HG03378 (cell line): ENCODE data around the gene LRRC47.

Experiments
- ATAC-seq: cut with Tn5 transposase; IDR thresholded peaks from one replicate; pipeline ENCODE4 v1.9.1; 2021; ENCODE audit warnings: mild to moderate bottlenecking, moderate library complexity; ENCODE audit not compliant: unreplicated experiment

The LRRC47 gene

DNA sequence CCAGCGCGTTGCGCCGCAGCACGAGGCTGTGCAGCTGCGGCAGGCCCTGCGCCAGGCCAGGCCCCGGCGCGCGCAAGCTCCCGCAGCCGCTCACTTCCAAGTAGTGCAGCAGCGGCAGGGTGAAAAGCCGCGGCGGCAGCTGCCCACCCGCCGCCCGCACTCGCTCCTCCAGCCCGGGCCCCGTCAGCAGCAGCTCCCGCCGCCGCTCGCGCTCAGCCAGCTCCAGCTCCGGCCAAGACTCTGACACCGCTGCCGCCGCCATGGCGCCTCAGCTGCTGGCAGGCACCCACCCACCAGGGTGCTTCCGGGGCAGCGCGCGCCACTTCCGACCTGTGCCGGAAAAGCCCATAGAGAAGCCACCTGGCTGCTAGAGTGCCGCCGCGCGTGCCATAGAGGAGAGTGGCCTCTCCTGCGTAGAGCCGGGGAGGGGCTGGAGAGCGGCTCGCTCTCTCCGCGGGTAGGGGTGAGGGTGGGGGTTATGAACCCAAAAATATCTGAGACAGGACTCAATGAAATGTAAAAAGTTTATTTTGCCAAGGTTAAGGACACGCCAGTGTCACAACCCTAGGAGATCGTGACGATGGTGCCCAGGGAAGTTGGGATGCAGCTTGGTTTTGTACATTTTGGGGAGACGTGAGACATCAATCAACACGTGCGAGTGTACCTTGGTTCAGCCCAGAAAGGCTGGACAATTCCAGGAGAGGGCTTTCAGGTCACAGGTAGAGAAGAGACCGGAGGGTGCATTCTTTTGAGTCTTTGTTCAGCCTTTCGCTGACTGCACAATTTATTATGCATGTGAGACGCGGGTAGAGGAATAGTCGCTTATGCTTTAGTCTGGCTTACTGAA lies at the start of gene LRRC47:
TSS of gene LRRC47 (minus strand) at position 284 of the 847 bp plus-strand sequence. CDS start at position 262, 22 bp downstream.
- peak; percentile 83 for ATAC-seq

DNA sequence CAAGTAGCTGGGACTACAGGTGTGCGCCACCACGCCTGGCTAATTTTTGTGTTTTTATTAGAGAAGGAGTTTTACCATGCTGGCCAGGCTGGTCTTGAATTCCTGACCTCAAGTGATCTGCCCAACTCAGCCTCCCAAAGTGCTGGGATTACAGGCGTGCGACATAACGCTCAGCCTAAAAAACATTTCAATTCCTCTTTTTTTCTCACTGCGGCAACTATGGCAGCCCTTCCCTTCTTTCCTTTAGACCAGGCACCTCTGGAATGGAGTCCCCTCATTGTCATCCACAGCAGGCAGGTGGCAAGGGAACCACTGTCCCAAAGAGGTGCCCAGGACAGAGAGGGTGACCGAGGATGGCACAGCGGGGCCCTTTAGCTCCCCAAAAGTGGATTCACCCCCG lies 46.6 kb upstream of the LRRC47 start:
- no peak for ATAC-seq

DNA sequence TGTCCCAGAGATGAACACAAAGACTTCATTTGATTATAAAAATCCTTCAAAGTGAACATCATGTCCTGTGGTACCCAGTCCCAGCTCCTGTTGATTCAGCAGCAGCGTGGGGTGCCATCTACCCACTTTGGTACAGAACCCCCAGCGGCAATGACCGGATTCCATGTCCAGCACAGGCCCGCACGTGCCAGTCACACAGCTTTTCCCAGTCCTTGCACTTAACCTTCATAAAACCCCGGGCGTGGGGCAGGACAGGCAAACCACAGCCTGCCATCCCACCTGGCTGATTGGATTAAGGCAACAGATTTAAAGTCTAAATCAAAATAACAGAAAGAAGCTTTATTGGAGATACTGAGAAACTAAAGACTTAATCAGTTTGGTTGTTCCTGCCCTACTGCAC lies 45.2 kb upstream of the LRRC47 start:
- ATAC-seq, result no peak

DNA sequence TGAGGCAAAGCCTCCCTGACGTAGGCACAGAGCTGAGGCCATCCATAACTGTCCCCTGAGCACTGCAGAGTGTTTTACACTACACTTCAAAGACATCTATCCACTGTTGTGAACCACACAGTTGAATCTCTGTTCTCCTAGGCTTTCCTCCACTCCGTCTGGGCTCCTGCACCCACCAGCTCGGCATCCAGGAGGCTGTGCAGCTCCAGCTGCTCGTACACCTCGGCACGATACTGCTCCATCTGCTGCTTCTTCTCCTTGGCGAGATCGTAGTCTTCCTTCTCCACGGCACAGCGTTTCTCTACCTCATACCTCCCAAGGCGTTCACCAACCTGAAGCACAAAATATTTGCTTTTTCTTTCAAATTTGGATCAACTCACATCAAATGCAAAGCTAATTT lies 42.5 kb upstream of the LRRC47 start:
- ATAC-seq, result no peak

DNA sequence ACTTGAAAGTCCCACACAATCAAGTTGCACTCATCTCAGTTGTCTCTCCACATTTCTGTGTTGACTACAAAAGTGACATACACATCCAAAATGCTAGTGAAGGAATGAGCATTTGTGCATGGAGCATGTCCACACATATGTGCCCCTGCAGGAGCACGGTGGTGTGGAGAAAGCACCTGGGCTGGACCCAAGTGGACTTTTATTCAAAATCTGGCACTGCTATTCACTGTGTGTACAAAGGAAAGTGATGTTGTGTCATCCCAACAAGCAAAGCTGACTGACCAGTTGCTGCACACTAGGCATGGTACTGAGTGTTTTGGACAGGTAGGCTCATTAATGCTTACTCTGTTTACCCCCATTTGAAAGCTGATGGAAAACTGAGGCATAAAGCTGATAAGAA lies 41.4 kb upstream of the LRRC47 start:
- ATAC-seq, result no peak

DNA sequence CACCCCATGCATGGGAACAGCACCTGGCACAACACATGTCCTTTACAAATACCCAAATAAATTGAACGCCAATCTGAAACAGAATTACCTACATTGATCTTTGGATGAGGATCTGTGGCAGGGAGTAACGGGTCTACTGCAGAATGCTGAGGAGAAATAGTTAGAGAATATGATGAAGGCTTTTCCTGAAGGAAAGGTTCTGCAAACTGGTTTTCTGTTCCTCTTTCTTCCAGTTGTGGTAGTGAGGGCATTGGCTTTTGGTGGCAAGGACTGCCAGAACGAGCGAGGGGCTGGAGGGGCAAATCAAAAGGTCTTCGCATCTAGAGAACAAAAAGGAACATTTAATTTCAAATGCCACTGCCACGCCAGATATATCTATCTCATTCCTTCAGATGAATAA lies 40.9 kb upstream of the LRRC47 start:
- no peak for ATAC-seq

DNA sequence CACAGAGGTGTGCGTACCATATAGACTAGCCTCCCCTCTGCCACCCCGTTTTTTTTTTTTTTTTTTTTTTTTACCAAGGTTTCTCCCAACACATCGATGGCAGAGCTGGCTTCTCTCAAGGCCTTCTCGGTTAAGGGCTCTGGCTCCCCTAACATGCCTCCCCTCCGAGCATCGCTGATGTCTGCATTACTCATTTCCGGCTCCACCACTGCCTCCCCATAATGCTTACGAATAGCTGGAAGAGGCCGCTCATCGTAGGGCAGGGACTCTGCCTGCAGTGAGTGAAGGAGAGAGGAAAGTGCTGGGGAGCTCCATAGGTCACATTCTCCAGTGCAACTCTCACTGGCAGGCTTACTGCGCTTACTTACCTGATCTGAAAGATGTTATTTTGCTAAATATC lies 40.1 kb upstream of the LRRC47 start:
- no peak for ATAC-seq

DNA sequence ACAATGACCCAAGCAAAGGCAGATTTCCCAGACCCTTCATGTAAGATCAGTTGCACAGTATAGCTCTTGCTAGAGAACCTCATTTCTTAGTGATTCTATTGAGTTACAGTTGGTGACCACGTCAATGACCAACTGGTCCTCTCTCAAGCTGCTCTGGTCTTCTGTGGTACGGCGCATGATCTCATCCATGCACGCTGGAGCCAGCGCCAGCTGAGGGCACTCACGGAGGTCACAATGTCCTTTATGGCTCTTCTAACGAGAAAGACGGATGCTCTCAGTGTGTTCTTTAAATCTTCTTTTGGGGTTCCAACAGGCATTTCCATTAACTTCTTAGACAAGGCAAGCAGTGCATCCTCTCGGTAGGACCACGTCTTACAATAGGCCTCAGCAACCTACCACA lies 38.4 kb upstream of the LRRC47 start:
- ATAC-seq, result no peak

DNA sequence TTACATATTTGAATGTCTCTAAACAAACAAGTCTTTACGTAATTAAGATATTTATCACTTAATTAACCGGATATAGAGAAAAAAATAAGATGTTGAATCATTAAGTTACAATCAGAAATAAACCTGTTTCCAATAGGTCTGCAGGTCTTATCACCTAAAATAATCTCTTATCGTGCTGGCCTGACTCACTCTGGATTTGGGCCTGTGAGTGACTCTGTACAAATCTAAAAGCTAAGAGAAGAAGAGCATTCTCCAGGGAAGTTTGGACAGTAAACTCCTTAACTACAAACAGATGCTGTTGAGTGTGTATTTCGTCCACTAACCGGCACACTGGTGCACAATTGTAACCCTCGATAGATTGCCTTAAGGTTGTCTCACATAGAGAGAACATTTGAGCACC lies 35.4 kb upstream of the LRRC47 start:
- ATAC-seq, result no peak

DNA sequence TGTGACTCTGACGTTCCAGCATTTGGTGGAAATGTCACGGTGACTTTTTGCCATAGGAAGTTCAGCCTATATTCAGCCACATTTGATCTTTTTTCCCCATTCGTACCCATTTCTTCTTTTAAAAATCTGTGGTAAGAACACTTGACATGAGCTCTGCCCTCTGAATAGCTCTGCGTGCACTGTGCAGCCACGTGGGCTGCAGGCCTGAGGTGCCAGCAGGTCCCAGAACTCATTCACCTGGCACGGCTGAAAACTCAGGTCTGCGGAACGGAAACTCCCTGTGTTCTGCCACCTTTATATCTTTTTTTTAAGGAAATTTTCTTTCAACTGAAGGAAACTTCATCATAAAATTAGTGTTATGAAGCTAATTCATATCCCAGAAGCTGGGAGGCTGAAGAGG lies 32.1 kb upstream of the LRRC47 start:
- ATAC-seq, result no peak

DNA sequence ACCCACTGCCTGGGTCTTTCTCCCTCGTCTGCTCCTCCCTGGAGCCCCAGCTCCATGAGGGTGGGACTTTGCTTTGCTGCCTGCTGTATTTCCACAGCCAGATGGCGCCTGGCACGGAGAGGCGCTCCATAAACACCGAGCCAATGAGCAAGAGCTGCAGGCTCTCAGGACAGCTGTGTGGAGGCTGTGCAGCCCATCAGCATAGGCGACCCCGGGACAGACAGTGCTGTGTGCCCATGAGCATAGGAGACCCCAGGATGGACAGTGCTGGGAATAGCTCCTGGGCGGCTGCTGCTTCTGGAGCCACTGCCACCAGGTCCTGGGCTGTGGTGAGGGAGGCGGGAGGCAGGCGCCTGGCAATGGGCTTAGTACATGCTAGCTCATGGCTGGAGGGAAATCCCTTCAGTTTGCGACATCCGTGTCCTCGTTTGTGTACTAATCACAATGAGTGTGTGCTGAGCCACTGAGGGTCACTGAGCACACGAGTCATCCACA lies 31.6 kb upstream of the LRRC47 start:
- no peak for ATAC-seq

DNA sequence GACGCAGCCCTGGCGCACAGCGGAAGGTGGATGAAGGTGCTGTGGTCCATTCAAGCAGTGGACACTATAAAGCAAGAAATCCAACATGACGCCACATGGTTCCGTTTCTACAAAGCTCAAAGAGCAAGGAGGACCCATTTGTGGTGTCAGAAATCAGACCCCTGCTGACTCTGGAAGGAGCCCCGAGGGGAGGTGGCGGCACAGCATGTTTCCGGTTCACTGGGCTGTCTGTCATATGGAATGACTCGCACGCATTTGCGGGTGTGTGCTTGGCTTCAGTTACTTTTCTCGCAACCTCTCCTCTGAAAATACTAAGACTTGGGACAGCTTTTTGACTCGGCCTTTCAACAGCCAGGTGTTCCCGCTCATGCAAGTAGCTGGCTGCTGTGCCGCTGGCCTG lies 29.1 kb upstream of the LRRC47 start:
- no peak for ATAC-seq

DNA sequence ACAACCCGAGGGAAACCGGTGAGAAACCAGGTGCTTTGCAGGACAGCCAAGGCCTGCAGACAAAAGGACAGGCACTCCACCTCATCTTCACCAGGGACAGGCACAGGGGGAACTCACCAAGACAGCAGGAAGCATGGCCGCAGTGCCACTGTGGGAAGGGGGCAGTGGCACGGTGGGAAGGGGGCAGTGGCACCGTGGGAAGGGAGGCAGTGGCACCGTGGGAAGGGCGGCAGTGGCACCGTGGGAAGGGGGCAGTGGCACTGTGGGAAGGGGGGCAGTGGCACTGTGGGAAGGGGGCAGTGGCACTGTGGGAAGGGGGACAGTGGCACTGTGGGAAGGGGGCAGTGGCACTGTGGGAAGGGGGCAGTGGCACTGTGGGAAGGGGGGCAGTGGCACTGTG lies 28.4 kb upstream of the LRRC47 start:
- ATAC-seq, result no peak

DNA sequence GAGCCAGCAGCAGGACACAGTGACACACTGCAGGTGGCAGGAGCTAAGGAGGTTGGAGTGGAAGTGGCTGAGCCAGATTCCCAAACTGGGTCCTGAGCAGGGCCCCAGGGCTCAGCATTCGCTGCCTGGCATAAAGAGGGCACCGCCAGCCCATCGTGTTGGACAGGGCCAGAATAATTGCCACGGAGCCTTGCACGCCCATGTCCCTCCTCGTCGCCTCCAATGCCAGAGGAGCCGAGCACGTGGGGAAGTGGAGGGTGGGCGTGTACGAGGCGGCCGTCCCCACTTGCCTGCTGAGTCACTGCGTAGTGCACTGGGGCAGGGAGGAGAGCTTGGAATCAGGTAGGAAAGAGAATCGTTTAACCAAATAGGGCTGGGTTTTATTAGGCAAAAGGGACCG lies 26.1 kb upstream of the LRRC47 start:
- ATAC-seq, result no peak

DNA sequence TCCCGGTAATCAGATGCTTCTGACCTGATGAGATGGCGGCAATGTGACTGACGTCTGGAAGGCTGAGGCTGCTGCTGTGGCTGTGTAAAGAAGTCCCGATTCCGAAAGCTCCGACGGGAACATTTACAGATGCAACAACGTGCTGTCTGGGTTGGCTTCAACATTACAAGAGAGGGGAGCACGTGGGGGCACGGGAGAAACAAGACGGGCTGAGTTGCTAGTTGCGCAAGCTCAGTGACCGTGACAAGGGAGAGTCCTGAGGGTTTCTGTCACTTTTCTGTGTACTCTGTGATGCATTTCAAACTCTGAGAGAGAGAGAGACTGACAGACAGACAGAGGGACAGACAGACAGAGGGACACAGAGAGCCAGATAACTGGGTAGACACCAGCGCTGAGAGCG lies 25.6 kb upstream of the LRRC47 start:
- no peak for ATAC-seq

DNA sequence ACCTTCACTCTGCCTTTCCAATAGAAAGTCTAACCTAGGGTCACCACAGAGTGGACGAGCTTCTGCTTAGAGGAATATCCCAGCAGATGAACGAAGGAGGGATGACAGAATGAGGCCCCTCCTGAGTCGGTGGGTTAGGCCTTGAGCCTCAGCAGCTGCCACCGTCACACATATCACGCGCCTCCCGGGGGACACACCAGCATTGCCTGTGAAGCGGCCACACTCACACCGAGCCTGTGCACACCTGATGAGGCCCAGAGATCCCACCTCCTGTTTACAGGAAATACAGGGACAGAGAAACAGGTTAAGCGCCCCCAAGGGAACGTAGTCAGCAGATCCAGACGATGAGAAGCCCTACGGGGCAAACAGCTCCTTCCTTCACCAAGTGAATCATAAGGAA lies 25.1 kb upstream of the LRRC47 start:
- ATAC-seq, result no peak

DNA sequence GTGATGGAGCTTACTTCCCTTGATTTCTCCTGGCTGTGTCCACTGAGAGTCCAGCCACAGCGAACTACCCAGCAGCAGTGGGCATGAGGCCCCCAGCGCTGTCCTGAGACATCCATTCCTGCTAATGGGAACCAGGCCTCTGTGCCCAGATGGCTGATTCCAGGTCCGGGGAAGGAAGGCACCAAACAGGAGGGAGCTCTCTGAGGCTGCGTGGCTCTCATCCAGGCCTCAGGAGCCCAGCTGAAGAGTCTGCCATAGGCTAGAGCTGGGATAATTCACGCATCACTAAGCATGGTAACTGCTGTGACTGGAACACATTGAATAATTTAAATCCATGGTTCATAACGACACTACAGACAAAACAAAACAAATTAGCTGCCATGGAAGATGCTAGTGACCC lies 24.7 kb upstream of the LRRC47 start:
- ATAC-seq, result no peak

DNA sequence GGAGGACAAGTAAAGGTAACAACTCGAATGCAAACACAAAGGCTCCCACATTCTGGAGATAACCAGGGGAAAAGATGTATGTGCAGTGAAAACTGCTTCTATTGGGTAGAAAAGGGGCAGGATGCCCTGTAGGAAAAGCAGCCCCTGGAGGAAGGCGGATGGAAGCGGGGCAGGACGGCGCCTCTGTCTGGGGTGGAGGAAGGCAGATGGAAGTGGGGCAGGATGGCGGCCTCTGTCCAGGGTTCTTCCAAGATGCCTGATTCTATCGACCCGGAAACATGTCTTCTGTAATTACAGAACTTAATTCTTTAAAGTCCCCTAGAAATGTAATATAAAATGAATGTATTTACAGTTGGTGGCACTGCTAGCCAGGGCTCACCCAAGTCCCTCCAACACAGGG lies 24.0 kb upstream of the LRRC47 start:
- no peak for ATAC-seq

DNA sequence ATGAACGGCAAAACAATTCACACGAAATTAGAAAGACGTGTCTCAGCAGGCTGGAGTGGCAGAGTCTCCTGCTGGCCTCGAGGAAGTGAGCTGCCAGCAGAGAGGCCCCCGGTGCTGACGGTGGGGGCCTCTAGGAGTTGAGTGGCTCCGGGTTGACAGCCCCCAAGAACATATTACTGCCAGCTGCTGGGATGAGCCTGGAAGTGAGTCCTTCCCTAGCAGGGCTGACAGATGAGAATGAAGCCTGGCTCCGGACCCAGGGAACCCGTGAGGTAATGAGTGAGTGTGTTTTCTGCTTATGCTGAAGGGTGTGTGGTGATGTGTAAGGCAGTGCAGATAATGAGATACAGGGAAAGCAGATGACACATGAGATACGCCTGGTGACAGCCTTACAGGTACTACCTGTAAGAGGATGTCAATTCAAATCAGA lies 23.5 kb upstream of the LRRC47 start:
- ATAC-seq, result no peak

DNA sequence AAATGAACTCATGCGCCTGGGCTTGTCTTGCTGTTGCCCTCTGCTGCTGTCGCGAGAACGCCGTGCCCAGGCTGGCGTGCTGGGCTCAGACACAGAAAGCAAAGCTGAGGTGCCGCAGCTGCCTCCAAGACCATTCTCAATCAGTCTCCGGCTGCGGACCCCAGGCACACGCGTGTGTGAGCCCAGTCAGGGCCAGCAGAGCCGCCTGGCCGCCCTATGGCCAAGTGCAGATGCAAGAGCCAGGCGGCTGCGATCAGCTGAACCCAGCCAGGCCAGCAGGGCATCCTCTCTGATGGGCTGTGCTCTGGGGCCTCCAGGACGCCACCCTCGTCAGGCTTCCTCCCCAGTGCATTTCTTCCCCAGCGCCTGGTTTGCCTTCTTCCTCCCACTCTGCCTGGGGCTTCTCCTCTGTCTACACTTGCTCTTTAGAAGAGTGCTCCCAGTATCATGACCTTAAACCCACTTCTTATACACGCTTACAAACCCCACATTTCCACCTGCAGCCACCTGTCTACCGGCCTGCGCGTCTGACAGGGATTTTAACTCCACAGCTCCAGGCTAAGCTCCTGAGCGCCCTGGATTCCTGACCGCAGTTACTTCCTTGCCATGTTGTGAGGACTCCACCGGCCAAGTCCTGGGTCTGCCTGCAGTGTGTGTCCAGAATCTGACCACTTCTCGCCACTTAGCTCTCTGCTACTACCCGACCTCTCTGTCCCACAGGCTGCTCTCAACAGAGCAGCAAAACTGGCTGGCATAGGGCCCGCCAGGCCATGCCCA lies 21.7 kb upstream of the LRRC47 start:
- ATAC-seq, result no peak

DNA sequence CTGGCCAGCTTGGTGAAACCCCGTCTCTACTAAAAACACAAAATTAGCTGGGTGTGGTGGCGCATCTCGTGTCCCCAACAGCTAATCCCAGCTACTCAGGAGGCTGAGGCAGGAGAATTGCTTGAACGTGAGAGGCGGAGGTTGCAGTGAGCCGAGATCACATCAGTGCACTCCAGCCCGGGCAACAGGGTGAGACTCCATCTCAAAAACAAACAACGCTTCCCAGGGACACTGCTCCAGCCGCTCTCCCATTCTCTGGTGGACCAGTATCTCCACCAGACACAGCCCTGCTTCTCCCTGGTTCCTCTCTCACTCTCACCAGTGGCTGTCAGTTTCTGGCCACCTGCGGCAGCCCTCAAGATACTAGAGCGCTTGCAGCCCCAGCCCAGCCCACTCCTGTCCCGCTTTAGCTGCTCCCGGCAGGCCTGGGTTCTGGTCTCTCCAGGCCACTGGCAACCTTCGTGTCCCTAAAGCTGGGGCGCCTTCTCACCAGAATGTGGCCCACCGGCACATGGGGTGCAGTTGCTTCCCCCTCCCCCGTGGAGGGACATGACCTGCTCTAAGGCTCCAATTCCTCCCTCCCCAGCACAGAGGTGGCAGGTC lies 20.9 kb upstream of the LRRC47 start:
- ATAC-seq, result no peak
